ENCODE results near the gene ITPA. TPM values are rescaled to one million over a fixed set of nuclear protein-coding genes. Genes with fewer than 3 reads are reported as not detected.

ITPA gene
- total and polyA plus RNA-seq, 2 of the 13 experiments (the other 11 are each of a cell fraction or from before 2014, with no cell fraction given) = 60.1 to 103 TPM

DNA sequence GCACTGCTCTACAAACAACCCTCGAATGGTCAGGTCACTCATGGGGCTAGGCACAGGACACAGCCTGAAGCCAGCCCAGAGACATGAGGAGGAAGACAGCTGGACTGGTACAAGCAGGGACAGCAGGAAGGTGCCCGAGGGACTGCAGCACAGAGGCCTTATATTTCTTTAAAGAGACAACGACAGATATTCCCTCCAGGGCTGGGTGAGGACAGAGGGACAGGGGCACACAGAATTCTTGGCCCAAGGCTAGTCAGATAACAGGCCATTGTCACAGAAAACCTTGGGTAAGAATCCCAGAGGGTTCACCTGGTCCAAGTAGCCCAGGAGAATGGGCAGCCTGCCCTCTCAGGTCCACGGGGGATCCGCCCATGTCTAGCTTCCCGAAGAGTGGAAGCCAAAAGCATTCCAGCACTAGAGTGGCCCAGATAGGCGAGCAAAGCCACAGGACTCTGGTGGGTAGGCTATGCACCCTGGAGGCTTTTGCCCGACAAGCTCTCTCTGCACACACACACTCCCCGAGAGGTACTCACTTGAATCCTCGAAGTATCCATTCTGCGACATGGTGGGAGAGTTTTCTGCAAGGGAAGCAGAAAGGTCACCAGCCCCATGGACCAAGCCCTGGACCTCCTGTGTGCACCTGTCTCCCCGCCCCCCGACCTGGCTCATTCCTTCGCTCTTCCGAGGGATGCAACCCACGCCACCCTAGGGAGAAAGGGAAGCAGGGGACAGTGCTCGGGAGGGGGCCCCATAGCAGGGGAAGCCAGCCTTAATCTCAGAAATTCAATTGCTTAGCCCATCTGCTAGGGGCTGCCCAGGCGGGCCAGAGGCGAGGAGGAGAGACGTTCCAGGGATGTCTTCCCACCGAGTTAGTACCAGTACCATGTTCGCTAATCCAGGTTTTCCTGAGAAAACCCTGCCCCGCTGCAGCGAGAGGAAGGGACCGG is 28.0 kb downstream of the ITPA start:
- Histone ChIP-seq H3K4me3 (replicated peaks in 1 of 3; ENCODE audit: insufficient read depth in 1 of 3, low read depth in 2 of 3, low read length in 3 of 3) (peak overlapping the region in 2 of 3 experiments; percentile 83; a peak in 3 of 6 replicates), H3K27me3 (ENCODE audit: control insufficient read depth in 1 of 2, insufficient read depth in 2 of 2, low read length in 2 of 2) (peaks cover 6 to 40% of the 10 kb centered on the region in 2 experiments), H3K9ac (ENCODE audit: insufficient read depth, low read depth, low read length) (no peak overlapping the region), H3K4me2 (ENCODE audit: low read depth, low read length) (peak overlapping the region; percentile 84), H3K4me1 (ENCODE audit: insufficient read depth, low read length) (peaks cover 70% of the 10 kb centered on the region), H3K9me3 (ENCODE audit: low read length) (no peaks in the 10 kb centered on the region), H2AFZ (ENCODE audit: low read length) (no peak overlapping the region), H3K79me2 (ENCODE audit: insufficient read depth, low read length) (no peaks in the 10 kb centered on the region), H4K20me1 (ENCODE audit: insufficient read depth, low read length) (no peaks in the 10 kb centered on the region), H3K36me3 (replicated peaks in 1 of 2; ENCODE audit: control insufficient read depth in 1 of 2, insufficient read depth in 2 of 2, low read length in 2 of 2) (no peaks in the 10 kb centered on the region; a peak in 2 of 5 replicates), H3K27ac (ENCODE audit: extremely low read length, insufficient read depth, low read length) (no peak overlapping the region)
- peak; percentile 44 for FAIRE-seq
- DNase-seq (ENCODE audit: low spot score) = no peak
- no TSS peak for BruUV-seq (replicated peaks)
- POLR2A ChIA-PET = interaction anchor here (1.6 kb wide), 1 partner anchor 14 kb away, joined by 9 read pairs; no protein-coding TSS in a partner anchor
- in situ Hi-C loops (cut with HindIII; ENCODE audit: extremely low pct_ligation_motif_present, low pct_unique_long_range_greater_than_20kb) = no loop called here
- no peak for ATAC-seq
- intact Hi-C loops (cut with micrococcal nuclease; ENCODE audit: unreplicated experiment) = no loop called here
- CTCF ChIA-PET (ENCODE audit: low intra/inter-chr PET ratio, low total read pairs) = no interaction called here
- 72% methylated on average over 24 of the region's 25 CpGs for WGBS (ENCODE audit: low lambda C conversion rate)
- TF ChIP-seq ZNF253 (CRISPR knock-in tag; IDR thresholded peaks at IDR 0.05; ENCODE audit: borderline replicate concordance) (no peak), ZNF44 (CRISPR knock-in tag; IDR thresholded peaks at IDR 0.05) (no peak), SP4 (CRISPR knock-in tag; IDR thresholded peaks at IDR 0.05) (no peak), ZMYM2 (CRISPR knock-in tag; IDR thresholded peaks at IDR 0.05) (no peak), HIVEP1 (CRISPR knock-in tag; IDR thresholded peaks at IDR 0.05) (0 out of 2 replicates have a peak, but pooled peaks have one; percentile 14), NFE2L1 (CRISPR knock-in tag; IDR thresholded peaks at IDR 0.05; ENCODE audit: borderline replicate concordance) (peak; percentile 16; the same call in 1 of the 2 replicates), NFIC (IDR thresholded peaks at IDR 0.05; ENCODE audit: low read length) (no peak)
- TF ChIP-seq, protein P1, sequence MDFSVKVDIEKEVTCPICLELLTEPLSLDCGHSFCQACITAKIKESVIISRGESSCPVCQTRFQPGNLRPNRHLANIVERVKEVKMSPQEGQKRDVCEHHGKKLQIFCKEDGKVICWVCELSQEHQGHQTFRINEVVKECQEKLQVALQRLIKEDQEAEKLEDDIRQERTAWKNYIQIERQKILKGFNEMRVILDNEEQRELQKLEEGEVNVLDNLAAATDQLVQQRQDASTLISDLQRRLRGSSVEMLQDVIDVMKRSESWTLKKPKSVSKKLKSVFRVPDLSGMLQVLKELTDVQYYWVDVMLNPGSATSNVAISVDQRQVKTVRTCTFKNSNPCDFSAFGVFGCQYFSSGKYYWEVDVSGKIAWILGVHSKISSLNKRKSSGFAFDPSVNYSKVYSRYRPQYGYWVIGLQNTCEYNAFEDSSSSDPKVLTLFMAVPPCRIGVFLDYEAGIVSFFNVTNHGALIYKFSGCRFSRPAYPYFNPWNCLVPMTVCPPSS (IDR thresholded peaks at IDR 0.05) = no peak
- TF ChIP-seq, protein P2, sequence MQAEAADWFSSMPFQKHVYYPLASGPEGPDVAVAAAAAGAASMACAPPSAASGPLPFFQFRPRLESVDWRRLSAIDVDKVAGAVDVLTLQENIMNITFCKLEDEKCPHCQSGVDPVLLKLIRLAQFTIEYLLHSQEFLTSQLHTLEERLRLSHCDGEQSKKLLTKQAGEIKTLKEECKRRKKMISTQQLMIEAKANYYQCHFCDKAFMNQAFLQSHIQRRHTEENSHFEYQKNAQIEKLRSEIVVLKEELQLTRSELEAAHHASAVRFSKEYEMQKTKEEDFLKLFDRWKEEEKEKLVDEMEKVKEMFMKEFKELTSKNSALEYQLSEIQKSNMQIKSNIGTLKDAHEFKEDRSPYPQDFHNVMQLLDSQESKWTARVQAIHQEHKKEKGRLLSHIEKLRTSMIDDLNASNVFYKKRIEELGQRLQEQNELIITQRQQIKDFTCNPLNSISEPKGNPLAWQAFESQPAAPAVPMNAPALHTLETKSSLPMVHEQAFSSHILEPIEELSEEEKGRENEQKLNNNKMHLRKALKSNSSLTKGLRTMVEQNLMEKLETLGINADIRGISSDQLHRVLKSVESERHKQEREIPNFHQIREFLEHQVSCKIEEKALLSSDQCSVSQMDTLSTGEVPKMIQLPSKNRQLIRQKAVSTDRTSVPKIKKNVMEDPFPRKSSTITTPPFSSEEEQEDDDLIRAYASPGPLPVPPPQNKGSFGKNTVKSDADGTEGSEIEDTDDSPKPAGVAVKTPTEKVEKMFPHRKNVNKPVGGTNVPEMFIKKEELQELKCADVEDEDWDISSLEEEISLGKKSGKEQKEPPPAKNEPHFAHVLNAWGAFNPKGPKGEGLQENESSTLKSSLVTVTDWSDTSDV (CRISPR knock-in tag; IDR thresholded peaks at IDR 0.05) = no peak
- TF ChIP-seq, protein P3, sequence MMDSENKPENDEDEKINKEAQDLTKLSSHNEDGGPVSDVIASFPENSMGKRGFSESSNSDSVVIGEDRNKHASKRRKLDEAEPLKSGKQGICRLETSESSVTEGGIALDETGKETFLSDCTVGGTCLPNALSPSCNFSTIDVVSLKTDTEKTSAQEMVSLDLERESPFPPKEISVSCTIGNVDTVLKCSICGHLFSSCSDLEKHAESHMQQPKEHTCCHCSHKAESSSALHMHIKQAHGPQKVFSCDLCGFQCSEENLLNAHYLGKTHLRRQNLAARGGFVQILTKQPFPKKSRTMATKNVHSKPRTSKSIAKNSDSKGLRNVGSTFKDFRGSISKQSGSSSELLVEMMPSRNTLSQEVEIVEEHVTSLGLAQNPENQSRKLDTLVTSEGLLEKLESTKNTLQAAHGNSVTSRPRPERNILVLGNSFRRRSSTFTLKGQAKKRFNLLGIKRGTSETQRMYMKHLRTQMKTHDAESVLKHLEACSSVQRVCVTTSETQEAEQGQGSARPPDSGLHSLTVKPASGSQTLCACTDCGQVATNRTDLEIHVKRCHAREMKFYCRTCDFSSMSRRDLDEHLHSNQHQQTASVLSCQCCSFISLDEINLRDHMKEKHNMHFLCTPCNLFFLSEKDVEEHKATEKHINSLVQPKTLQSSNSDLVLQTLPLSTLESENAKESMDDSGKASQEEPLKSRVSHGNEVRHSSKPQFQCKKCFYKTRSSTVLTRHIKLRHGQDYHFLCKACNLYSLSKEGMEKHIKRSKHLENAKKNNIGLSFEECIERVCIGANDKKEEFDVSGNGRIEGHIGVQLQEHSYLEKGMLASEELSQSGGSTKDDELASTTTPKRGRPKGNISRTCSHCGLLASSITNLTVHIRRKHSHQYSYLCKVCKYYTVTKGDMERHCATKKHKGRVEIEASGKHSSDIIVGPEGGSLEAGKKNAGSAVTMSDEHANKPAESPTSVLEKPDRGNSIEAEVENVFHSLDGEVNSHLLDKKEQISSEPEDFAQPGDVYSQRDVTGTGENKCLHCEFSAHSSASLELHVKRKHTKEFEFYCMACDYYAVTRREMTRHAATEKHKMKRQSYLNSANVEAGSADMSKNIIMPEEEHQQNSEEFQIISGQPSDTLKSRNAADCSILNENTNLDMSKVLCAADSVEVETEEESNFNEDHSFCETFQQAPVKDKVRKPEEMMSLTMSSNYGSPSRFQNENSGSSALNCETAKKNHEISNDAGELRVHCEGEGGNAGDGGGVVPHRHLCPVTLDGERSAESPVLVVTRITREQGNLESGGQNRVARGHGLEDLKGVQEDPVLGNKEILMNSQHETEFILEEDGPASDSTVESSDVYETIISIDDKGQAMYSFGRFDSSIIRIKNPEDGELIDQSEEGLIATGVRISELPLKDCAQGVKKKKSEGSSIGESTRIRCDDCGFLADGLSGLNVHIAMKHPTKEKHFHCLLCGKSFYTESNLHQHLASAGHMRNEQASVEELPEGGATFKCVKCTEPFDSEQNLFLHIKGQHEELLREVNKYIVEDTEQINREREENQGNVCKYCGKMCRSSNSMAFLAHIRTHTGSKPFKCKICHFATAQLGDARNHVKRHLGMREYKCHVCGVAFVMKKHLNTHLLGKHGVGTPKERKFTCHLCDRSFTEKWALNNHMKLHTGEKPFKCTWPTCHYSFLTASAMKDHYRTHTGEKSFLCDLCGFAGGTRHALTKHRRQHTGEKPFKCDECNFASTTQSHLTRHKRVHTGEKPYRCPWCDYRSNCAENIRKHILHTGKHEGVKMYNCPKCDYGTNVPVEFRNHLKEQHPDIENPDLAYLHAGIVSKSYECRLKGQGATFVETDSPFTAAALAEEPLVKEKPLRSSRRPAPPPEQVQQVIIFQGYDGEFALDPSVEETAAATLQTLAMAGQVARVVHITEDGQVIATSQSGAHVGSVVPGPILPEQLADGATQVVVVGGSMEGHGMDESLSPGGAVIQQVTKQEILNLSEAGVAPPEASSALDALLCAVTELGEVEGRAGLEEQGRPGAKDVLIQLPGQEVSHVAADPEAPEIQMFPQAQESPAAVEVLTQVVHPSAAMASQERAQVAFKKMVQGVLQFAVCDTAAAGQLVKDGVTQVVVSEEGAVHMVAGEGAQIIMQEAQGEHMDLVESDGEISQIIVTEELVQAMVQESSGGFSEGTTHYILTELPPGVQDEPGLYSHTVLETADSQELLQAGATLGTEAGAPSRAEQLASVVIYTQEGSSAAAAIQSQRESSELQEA (CRISPR knock-in tag; IDR thresholded peaks at IDR 0.05; ENCODE audit: not compliant biosample characterization) = no peak

All from HepG2 (cell line).